Panc1 (cell line): ENCODE measurements around the gene SHISA9.

ENCODE experiments used
- POLR2AphosphoS5 ChIP-seq: IDR thresholded peaks from 2 replicates; pipeline ENCODE4 v1.6.1; 2012; ENCODE audit warnings: mild to moderate bottlenecking, low read depth, low read length, moderate library complexity
- REST ChIP-seq, 2 experiments: IDR thresholded peaks; 2 replicates each; pipeline ENCODE4 v1.6.1; 2011 to 2012; ENCODE audit warnings: low read depth in 2 of 2, control low read depth in 1 of 2, low read length in 1 of 2, mild to moderate bottlenecking in 1 of 2, moderate library complexity in 1 of 2; ENCODE audit not compliant: insufficient read depth in 1 of 2
- SIN3A ChIP-seq: IDR thresholded peaks from 2 replicates; pipeline ENCODE4 v1.6.1; 2012; ENCODE audit warnings: low read depth, mild to moderate bottlenecking, low read length, moderate library complexity, borderline replicate concordance; ENCODE audit not compliant: insufficient read depth
- TCF7L2 ChIP-seq: IDR thresholded peaks from 2 replicates; pipeline ENCODE4 v1.6.1; 2011; ENCODE audit warnings: mild to moderate bottlenecking, low read depth, low read length, inconsistent platforms
- TF ChIP-seq, protein P1 (sequence below): fragments of 450-650 bp; IDR thresholded peaks from 2 replicates; pipeline ENCODE4 v1.5.1; 2017; ENCODE audit warnings: mild to moderate bottlenecking

- TF ChIP-seq SIN3A, result no peak
- TF ChIP-seq, protein P1, sequence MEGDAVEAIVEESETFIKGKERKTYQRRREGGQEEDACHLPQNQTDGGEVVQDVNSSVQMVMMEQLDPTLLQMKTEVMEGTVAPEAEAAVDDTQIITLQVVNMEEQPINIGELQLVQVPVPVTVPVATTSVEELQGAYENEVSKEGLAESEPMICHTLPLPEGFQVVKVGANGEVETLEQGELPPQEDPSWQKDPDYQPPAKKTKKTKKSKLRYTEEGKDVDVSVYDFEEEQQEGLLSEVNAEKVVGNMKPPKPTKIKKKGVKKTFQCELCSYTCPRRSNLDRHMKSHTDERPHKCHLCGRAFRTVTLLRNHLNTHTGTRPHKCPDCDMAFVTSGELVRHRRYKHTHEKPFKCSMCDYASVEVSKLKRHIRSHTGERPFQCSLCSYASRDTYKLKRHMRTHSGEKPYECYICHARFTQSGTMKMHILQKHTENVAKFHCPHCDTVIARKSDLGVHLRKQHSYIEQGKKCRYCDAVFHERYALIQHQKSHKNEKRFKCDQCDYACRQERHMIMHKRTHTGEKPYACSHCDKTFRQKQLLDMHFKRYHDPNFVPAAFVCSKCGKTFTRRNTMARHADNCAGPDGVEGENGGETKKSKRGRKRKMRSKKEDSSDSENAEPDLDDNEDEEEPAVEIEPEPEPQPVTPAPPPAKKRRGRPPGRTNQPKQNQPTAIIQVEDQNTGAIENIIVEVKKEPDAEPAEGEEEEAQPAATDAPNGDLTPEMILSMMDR, result no peak
- no peak for TF ChIP-seq POLR2AphosphoS5
- no peak for TF ChIP-seq REST (IDR thresholded peaks at IDR 0.05; ENCODE audit: insufficient read depth in 1 of 2, low read depth in 2 of 2, low read length in 1 of 2)
- no peak for TF ChIP-seq TCF7L2
These were observed 254.0 kb downstream of the SHISA9 start for GRCh38 chr16:13155377-13155776.
